ENCODE measurements around the gene TINAG.

Gene TINAG

GRCh38 chr6:54308289-54308985 lies at the start of gene TINAG:
Gene TINAG (plus strand): TSS chr6:54308441. CDS start chr6:54308551, 110 bp downstream.
- DNase-seq (ENCODE audit: low spot score), result no peak
- no peak for FAIRE-seq

- FAIRE-seq (no peak), DNase-seq (ENCODE audit: low spot score) (no peak)
These were observed 48.2 kb upstream of the TINAG start for GRCh38 chr6:54260025-54260424.

DNA sequence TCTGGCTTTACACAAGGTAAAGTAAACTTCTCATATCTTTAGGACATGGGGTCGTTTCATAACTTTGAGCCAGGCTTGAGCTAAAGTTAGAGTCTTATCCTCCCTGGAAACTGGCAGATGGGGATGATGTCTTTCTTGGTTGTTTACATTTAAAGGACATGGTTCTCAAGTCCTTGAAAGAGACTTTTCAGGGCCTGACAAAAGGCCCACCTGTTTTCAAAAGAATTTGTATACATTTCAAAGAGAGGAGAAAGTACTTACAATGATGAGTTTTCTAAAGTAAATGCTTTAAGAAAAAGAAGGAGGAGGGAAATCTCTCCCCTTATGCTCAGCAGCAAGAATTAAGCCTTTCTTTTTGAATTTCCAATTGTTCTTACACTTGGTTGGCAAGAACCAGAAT lies 45.7 kb upstream of the TINAG start:
- FAIRE-seq, result no peak
- no peak for DNase-seq (ENCODE audit: low spot score)

- DNase-seq (ENCODE audit: low spot score), result no peak
- FAIRE-seq, result no peak
These were observed 45.3 kb upstream of the TINAG start for GRCh38 chr6:54262971-54263370.

DNA sequence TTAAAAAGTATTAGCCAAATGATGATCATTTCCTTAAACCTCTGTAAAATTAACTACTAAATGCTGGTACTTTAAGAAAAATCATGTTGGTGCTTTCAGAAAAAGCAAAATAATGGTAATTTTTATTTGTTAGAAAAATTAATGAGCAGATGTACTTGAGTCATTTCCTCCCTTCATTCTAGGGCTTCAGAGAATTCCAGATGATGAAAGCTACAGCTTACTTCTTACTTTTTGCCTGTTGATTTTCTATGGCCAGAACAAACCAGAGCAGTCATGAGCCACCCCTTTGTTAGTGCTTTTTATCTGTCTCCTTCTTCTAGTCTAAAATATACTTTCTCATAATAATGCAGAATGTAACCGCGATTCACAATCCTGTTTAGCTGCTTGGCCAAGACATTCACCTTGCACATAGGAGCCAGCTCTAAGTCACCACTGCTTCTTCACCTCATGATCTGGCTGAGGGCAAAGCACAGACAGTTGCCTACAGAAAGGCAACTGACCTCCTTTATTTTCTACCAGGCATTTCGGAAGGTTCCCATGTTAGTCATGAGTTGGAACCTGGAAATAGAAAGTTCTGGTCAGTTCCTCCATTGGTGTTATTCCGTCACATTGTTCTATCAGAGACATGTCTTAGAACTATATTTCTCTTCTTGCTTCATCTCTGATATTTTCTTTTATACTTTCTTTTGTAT lies 43.5 kb upstream of the TINAG start:
- FAIRE-seq, result no peak
- no peak for DNase-seq (ENCODE audit: low spot score)

GRCh38 chr6:54266400-54266923 lies 41.8 kb upstream of the TINAG start:
- FAIRE-seq (no peak), DNase-seq (ENCODE audit: low spot score) (no peak)

GRCh38 chr6:54267798-54268197 lies 40.4 kb upstream of the TINAG start:
- DNase-seq (ENCODE audit: low spot score) (peak; percentile 52), FAIRE-seq (peak; percentile 13)

- FAIRE-seq, result no peak
- DNase-seq (ENCODE audit: low spot score), result no peak
These were observed 34.9 kb upstream of the TINAG start for GRCh38 chr6:54273214-54273820.

DNA sequence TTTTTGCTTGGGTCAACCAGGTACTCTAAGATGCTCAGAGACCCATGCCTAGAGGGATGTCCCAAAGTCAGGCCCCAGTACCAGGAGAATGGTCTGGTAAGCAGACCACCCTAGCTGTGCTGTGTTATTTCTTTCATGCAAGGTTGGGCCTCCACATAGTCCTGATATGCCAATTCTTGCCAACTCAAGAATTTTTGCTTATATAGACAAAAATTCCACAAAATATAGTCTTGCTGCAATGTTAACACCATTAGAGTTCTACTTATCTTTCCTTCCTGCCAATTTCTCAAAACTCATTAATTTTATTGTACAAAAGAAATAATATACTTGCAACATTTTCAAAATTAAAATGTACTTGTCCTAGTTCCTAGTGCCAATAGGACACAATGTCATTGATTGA lies 33.9 kb upstream of the TINAG start:
- FAIRE-seq, result no peak
- no peak for DNase-seq (ENCODE audit: low spot score)

DNA sequence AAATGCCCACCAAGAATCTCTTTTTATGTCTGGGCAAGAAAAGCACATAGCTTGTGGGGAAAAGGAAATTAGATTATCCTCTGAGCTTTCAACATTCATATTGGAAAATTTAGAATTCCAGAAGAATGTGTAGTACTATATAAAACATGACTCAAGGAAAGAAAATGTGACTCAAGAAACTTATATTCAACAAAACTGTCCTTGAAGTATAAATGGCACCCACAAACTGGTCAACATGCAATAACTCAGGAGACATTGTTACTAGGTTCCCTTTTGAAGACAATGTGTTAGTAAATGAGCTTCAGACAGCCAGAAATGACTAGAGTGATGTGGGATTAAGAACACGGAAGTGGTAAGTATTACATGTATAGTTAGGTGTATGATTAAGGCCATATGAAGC lies 26.1 kb upstream of the TINAG start:
- FAIRE-seq (no peak), DNase-seq (ENCODE audit: low spot score) (peak; percentile 12)

DNA sequence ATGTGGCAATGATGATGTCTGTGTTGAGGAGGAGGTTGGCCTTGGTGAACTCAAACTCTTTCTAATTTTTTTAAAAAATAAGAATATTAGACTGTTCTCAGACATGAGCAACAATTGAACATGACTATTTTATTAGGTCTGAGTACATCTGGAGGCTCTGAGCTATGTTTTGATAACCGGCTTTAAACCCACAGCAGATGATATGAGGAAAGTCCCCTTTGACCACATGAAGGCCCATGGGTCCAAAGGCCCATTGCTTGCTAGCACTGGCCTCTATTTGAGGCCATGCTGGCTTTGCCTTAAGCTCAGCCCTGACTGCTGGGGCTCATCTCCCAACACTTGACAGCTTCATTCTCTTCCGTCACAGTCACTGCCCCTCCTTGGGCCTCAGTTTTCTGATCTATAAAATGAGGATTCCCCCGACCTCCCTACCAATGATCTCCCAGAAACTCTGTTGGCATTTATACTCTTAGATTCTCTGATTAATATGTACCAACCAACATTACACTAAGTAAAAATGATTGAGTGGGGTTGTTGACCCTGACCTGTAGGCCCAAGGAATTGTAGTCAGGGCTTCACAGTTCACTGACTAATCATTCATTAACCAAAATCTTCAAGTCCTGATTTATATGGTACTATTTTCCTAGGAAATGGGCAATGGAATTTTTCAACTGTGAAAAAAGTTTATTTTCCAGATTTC lies 23.9 kb upstream of the TINAG start:
- DNase-seq (ENCODE audit: low spot score) (no peak), FAIRE-seq (no peak)

- DNase-seq (ENCODE audit: low spot score) (no peak), FAIRE-seq (no peak)
These were observed 22.6 kb upstream of the TINAG start for GRCh38 chr6:54285595-54285994.

DNA sequence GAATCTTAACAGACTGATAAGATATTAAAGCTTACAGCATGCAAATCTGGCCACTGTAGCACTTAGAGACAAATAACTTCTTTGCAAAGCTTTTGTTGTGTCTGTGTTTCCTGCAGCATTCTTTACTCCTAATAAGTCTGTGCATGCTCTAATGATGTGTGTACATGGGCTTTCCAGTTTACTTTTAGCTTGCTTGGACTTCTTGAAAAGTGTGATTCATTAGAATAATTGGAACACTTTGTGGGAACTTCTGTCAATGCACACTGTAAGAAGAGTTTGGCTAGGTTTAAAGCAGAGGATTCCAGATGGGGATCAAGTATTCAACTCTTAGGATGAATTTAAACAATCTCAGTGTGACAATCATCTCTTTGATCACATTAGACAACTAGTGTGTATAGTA lies 22.1 kb upstream of the TINAG start:
- no peak for DNase-seq (ENCODE audit: low spot score)
- no peak for FAIRE-seq

GRCh38 chr6:54288474-54288873 lies 19.8 kb upstream of the TINAG start:
- peak; percentile 20 for FAIRE-seq
- DNase-seq (ENCODE audit: low spot score), result no peak

DNA sequence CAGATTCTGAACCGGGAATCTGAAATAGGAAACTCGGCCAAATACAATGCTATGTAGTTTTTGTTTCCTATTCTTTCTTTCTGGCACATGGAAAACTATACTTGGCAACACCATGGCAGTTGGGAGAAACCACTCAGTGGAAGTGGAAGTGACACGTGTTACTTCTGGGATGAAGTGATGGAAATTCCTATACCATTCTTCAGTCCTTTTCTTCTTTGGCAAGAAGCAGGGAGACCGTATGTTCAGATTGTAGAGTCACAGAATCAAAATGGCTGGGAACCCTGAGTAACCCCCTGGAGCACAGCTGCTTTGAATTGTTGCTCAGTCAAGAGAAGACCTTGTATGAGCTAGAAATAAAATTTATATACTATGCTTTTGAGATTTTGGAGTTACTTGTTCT lies 18.8 kb upstream of the TINAG start:
- no peak for DNase-seq (ENCODE audit: low spot score)
- FAIRE-seq, result no peak

- DNase-seq (ENCODE audit: low spot score) (peak; percentile 40), FAIRE-seq (no peak)
These were observed 17.1 kb upstream of the TINAG start for GRCh38 chr6:54291146-54291545.

DNA sequence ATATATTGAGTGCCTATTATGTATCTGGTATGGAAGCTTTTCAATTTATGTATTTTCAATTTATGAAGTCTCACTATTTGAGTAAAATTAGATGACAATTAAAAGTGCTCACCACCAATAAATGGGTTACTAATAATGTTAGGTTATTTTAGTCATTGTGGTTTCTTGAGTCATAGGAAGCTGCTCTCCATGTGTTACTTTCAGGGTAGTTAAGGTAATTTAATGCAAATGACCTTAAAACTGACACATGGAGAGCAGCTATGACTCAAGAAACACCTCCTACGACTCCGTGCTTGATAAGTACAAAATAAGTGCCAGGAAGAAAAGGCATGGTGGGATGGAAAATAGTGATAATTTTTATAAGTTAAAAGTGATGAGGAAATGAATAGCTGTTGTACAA lies 16.5 kb upstream of the TINAG start:
- DNase-seq (ENCODE audit: low spot score) (no peak), FAIRE-seq (no peak)

DNA sequence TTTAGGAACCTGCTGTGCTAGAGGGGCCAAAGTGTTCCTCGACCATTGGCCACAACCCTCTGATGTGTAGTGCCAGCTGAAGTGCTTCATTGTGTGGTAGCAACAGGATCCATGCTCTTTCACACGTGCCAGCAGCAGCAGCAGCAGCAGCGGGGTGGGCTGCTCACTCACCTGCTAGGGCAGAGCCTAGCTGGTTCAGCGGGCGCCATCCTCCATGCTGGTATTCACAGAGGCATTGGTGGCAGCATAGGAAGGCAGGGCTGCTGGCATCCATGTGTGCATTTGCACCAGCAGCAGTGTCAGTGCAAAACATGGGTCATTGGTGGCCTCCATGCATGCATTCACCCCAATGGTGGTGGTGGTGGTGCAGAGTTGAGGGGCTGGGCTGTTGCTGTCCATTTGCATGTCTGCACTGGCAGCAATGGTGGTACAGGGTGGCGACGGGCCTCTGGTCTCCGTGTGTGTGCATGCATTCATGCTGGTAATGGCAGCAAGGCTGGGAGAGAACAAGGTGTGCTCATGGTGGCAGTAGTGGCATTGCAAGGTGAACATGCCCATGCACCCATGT lies 13.2 kb upstream of the TINAG start:
- FAIRE-seq (peak; percentile 77), DNase-seq (ENCODE audit: low spot score) (no peak)

DNA sequence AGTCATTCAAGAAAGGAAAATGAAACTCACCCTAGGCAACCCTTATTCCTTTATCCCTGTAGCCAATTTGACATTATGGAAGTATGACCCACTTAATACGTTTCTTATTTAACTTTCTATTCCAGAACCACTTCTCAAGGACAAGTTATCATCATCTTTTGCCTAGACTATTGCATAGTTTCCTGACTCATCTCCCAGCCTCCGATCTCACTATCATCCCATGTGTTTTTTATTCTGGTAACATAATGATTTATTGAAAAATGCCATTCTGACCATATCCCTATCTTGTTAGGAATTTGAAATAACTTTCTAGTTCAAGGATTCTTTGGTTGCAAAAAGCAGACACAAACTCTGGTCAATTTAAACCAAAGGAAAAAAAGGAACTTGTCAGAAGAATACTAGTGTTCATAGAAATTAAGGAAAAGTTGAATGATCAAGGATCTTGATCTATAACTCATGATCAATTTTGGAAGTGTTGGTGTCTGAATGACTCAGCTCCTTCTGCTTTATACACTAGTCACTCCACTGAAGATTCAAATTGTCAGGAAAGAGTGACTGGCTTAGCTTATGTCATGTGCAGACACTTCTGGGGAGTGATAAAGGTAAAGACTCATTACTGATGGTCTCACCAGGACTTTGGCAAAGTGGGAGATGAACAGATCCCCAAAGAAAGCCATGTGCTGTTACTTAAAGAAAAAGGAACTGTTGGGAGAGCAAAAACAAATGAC lies 8.5 kb upstream of the TINAG start:
- no peak for FAIRE-seq
- DNase-seq (ENCODE audit: low spot score), result no peak

GRCh38 chr6:54301770-54302169 lies 6.5 kb upstream of the TINAG start:
- DNase-seq (ENCODE audit: low spot score) (no peak), FAIRE-seq (no peak)

- FAIRE-seq (no peak), DNase-seq (ENCODE audit: low spot score) (no peak)
These were observed 766 bp upstream of the TINAG start for GRCh38 chr6:54307439-54307910.

Data from urothelium cell line (cell line).